ENCODE results near the gene TSPYL2.

Gene TSPYL2

GRCh38 chrX:53081925-53082772, at the start of gene TSPYL2:
Gene TSPYL2, plus strand, starts transcription at chrX:53082367. Its CDS starts 132 bp downstream, at chrX:53082499.
- Histone ChIP-seq H3K4me1 (peaks cover 0 to 40% (median 7%) of the 10 kb centered on the region in 4 donors), H3K27me3 (no peaks in the 10 kb centered on the region), H3K4me3 (peak within 1 kb of the TSS; percentile 88 to 92), H3K9me3 (no peaks in the 10 kb centered on the region), H3K27ac (peak within 1 kb of the TSS; percentile 97), H3K36me3 (peaks cover 8 to 21% (median 9%) of the 10 kb centered on the region in 3 donors)
- peak in 1 of 2 experiments; percentile 10 for TF ChIP-seq CTCF (IDR thresholded peaks at IDR 0.05)
- DNase-seq = peak; percentile 91 to 97
- intact Hi-C loops (cut with DNase I; ENCODE audit: low total_unique reads) = no loop called here

- no peak for DNase-seq
- H3K27me3 ChIP-seq = peaks cover 0 to 4% of the 10 kb centered on the region in 2 donors
- TF ChIP-seq CTCF (IDR thresholded peaks at IDR 0.05) = no peak
Measured at GRCh38 chrX:53036149-53036548, 46.0 kb upstream of the TSPYL2 start.

GRCh38 chrX:53039236-53039635, 42.9 kb upstream of the TSPYL2 start:
- Histone ChIP-seq H3K9me3 (no peaks in the 10 kb centered on the region), H3K27ac (no peak overlapping the region), H3K36me3 (no peaks in the 10 kb centered on the region), H3K27me3 (peaks cover 0 to 4% of the 10 kb centered on the region in 2 donors), H3K4me3 (no peak overlapping the region), H3K4me1 (no peaks in the 10 kb centered on the region)
- intact Hi-C loops (cut with DNase I; ENCODE audit: low total_unique reads) = no loop called here
- DNase-seq = no peak
- TF ChIP-seq CTCF (IDR thresholded peaks at IDR 0.05) = no peak

More at GRCh38 chrX:53036149-53036548, 46.0 kb upstream of the TSPYL2 start:
- Histone ChIP-seq H3K27ac (no peak overlapping the region), H3K4me3 (no peak overlapping the region), H3K9me3 (no peaks in the 10 kb centered on the region), H3K4me1 (no peaks in the 10 kb centered on the region), H3K36me3 (no peaks in the 10 kb centered on the region)
- intact Hi-C loops (cut with DNase I; ENCODE audit: low total_unique reads) = no loop called here

- H3K27ac ChIP-seq = no peak overlapping the region
- no peaks in the 10 kb centered on the region for H3K27me3 ChIP-seq
- TF ChIP-seq CTCF (IDR thresholded peaks at IDR 0.05) = no peak
- H3K9me3 ChIP-seq = no peaks in the 10 kb centered on the region
- DNase-seq = no peak
- intact Hi-C loops (cut with DNase I; ENCODE audit: low total_unique reads) = no loop called here
- peaks cover 0 to 8% (median 3%) of the 10 kb centered on the region in 4 donors for H3K4me1 ChIP-seq
- H3K36me3 ChIP-seq = no peaks in the 10 kb centered on the region
- no peak overlapping the region for H3K4me3 ChIP-seq
Measured at GRCh38 chrX:53044995-53045394, 37.2 kb upstream of the TSPYL2 start.

- TF ChIP-seq CTCF (IDR thresholded peaks at IDR 0.05) = no peak
- H3K27ac ChIP-seq = peak overlapping the region in 1 of 2 donors; percentile 72
- peaks cover 0 to 22% (median 7%) of the 10 kb centered on the region in 4 donors for H3K4me1 ChIP-seq
- H3K4me3 ChIP-seq = no peak overlapping the region
- no peaks in the 10 kb centered on the region for H3K36me3 ChIP-seq
- intact Hi-C loops (cut with DNase I; ENCODE audit: low total_unique reads) = no loop called here
- no peak for DNase-seq
- no peaks in the 10 kb centered on the region for H3K27me3 ChIP-seq
- H3K9me3 ChIP-seq = no peaks in the 10 kb centered on the region
Measured at GRCh38 chrX:53047228-53047627, 34.9 kb upstream of the TSPYL2 start.

All from tibial artery (tissue), 4 donors.